Occipital lobe (tissue), 3 donors: ENCODE data around the gene KIF22. TPM values are rescaled to one million over a fixed set of nuclear protein-coding genes. Genes with fewer than 3 reads are reported as not detected.

Experiments
- DNase-seq: peaks from one replicate; lab custom pipeline; 2025; lab: John Stamatoyannopoulos, UW
- small RNA-seq: library from RNA; depleted of rRNA; stranded (forward); fragments of <200 nt; gene quantifications from one replicate; pipeline ENCODE3, GENCODE V24; 2014
- total RNA-seq: library from RNA; depleted of rRNA; stranded (reverse); fragments of >200 nt; gene quantifications from one replicate; pipeline ENCODE4 v1.2.3, GENCODE V29; 2014

Gene KIF22
- total RNA-seq, 1 donor from 2014 or later, result 35.7 TPM

GRCh38 chr16:29836623-29837022 lies 46.1 kb downstream of the KIF22 start:
- no peak for DNase-seq

- DNase-seq, result no peak
These were observed 47.3 kb downstream of the KIF22 start for GRCh38 chr16:29837841-29838240.

DNA sequence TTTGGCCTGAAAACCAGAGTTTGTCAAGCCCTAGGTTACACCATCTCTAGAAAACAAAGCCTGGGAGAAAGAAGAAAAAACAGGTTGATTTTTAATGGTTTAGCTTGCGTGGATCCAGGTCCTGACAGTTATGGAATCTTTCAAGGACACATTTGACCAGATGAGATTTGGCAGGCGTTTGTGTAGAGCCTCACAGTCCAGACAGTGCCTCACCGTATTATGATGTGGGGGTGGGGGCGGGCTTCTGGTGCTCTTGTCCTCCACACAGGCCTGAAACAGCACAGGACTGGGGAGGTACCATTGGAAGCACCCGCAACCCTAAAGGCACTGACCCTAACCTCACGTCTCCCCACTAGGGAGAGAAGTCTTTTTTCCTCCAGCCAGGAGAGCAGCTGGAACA lies 49.3 kb downstream of the KIF22 start:
- DNase-seq, result no peak

DNA sequence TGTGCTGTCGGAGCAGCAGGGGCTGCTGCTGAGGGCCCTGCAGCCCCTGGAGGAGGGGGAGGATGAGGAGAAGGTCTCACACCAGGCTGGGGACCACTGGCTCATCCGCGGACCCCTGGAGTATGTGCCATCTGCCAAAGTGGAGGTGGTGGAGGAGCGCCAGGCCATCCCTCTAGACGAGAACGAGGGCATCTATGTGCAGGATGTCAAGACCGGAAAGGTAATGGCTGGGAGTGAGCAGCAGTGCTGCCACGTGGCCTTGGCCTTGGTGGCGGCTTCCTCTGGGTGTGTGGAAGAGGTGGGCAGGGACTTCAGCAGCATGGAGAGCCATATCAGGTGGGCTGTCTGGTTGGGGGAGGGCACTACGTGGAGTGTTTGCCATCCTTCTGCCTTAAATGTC lies 49.7 kb downstream of the KIF22 start:
- no peak for DNase-seq

DNA sequence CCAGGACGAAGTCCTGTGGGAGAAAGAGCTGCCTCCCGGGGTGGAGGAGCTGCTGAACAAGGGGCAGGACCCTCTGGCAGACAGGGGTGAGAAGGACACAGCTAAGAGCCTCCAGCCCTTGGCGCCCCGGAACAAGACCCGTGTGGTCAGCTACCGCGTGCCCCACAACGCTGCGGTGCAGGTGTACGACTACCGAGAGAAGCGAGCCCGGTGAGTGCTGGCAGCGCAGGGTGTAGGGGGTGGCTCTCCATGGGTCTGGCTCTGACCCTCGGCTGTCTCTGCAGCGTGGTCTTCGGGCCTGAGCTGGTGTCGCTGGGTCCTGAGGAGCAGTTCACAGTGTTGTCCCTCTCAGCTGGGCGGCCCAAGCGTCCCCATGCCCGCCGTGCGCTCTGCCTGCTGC lies 51.1 kb downstream of the KIF22 start:
- DNase-seq, result no peak

DNA sequence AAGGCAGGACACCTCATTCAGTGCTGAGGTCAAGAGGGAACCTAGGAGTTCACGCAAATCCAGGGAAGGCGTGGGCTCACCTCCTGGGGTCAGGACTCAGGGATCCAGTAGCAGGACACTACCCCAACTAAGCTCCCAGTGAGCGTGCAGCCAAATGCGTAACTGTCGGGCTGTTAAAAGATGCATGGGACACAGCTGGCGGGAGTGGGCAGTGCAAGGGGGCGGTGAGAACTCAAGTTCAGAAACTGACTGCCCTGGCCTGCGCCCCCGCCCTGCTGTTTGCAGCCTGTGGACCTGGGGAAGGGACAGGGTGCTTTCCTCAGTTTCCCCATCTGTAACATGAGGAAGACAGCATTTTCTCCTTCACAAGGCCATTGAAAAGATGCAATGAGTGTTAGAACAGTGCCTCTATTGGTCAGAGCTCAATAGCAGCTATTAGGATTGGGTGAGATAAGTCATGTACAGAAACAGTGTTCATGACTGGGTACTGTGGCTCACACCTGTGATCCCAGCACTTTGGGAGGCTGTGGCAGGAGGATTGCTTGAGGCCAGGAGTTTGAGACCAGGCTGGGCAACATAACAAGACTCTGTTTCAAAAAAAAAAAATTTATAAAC lies 52.3 kb downstream of the KIF22 start:
- no peak for DNase-seq

GRCh38 chr16:29843931-29844330 lies 53.4 kb downstream of the KIF22 start:
- DNase-seq, result no peak

- DNase-seq, result no peak
These were observed 54.2 kb downstream of the KIF22 start for GRCh38 chr16:29844575-29845331.

- no peak for DNase-seq
These were observed 55.1 kb downstream of the KIF22 start for GRCh38 chr16:29845656-29846055.

GRCh38 chr16:29848420-29849297 lies 58.1 kb downstream of the KIF22 start:
- peak; percentile 54 for DNase-seq

- DNase-seq, result peak; percentile 14
These were observed 59.0 kb downstream of the KIF22 start for GRCh38 chr16:29849505-29849904.

DNA sequence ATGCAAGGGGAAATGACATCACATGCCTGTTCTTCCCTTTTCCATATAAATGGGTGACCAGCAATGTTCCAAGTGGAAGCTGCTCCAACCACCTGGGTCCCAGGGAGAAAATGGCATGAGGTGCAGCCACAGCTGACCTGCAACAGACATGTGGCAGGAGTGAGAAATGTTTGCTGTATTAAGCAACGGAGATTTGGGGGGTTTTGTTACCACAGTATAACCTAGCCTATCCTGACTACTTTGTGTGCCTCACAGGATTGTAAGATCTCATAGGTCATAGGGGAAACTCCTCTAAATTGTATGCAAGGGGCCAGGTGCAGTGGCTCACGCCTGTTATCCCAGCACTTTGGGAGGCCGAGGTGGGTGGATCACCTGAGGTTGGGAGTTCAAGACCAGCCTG lies 60.4 kb downstream of the KIF22 start:
- no peak for DNase-seq

DNA sequence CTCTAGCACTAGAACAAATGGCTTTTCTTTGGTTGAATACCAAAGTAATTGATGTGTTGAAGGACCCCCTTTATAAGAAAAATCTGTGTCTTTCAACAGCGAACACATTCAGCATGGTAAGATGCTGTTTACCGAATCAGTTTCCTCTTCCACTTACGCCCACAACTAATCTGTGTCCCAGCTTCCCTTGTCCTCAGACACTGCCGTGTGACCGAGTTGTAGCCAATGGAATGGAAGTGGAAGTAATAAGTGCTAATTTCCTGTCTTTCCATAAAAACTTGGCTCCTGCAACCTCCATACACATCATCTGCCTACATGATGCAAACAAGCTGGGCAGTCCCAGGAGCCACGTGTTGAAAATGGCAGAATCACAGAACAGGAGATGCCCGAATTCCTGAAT lies 62.1 kb downstream of the KIF22 start:
- no peak for DNase-seq

- DNase-seq, result no peak
These were observed 64.1 kb downstream of the KIF22 start for GRCh38 chr16:29854520-29855100.

Small RNA genes lying within 50 kb of the gene (small RNA-seq; reads per million reads assigned to genes)
- gene AC009133.6, result not detected
- not detected for gene AC120114.4

Other genes starting within 250 kb of the KIF22 start
- gene SPN, start 127.5 kb upstream of the KIF22 start, total RNA-seq, result 0.16 TPM
- gene QPRT, start 111.6 kb upstream of the KIF22 start, total RNA-seq, result 4.4 TPM
- gene C16orf54, start 44.8 kb upstream of the KIF22 start, total RNA-seq, result 0.31 TPM
- not detected for gene ZG16, start 12.5 kb upstream of the KIF22 start, total RNA-seq
- 271 TPM for gene MAZ, start 15.8 kb downstream of the KIF22 start, total RNA-seq
- 20.6 TPM for gene PRRT2, start 21.4 kb downstream of the KIF22 start, total RNA-seq
- gene PAGR1, start 25.4 kb downstream of the KIF22 start, total RNA-seq, result 10.8 TPM
- 6.1 TPM for gene MVP, start 29.7 kb downstream of the KIF22 start, total RNA-seq
- gene CDIPT, start 72.5 kb downstream of the KIF22 start, total RNA-seq, result 47.1 TPM
- 32.1 TPM for gene SEZ6L2, start 108.8 kb downstream of the KIF22 start, total RNA-seq
- gene ASPHD1, start 109.7 kb downstream of the KIF22 start, total RNA-seq, result 17.2 TPM
- gene KCTD13, start 135.5 kb downstream of the KIF22 start, total RNA-seq, result 15.6 TPM
- gene TMEM219, start 171.3 kb downstream of the KIF22 start, total RNA-seq, result 22.5 TPM
- 49.8 TPM for gene TAOK2, start 183.1 kb downstream of the KIF22 start, total RNA-seq
- 13.1 TPM for gene HIRIP3, start 204.9 kb downstream of the KIF22 start, total RNA-seq
- 27.8 TPM for gene INO80E, start 205.5 kb downstream of the KIF22 start, total RNA-seq
- 10.5 TPM for gene DOC2A, start 220.3 kb downstream of the KIF22 start, total RNA-seq
- not detected for gene C16orf92, start 232.4 kb downstream of the KIF22 start, total RNA-seq
- 12.5 TPM for gene TLCD3B, start 240.5 kb downstream of the KIF22 start, total RNA-seq